SHP77 (cell line): ENCODE results near the gene SMIM44.
"Not testable (repeated sequence)": the region's sequence is repeated elsewhere in the genome, so short reads cannot be mapped to it uniquely, and the experiment has no call there.

ENCODE experiments used
- DNase-seq, 2 experiments: peaks; one replicate each; lab custom pipeline; 2025; lab: John Stamatoyannopoulos, UW

SMIM44 gene

DNA sequence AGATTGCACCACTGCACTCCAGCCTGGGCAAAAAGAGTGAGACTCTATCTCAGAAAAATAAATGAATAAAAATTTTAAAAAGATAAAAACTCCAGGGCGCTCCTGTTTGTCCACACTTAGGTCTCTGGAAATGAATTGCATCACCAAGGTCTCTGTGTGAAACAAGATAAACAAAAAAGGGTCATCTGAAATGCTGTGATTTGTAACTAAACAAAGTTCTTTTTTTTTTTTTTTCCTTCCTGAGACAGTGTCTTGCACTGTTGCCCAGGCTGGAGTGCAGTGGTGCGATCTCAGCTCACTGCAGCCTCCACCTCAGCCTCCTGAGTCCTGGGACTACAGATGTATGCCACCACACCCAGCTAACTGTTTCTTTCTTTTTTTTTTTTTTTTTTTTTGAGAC is 34.4 kb upstream of the SMIM44 start:
- no peak for DNase-seq

DNA sequence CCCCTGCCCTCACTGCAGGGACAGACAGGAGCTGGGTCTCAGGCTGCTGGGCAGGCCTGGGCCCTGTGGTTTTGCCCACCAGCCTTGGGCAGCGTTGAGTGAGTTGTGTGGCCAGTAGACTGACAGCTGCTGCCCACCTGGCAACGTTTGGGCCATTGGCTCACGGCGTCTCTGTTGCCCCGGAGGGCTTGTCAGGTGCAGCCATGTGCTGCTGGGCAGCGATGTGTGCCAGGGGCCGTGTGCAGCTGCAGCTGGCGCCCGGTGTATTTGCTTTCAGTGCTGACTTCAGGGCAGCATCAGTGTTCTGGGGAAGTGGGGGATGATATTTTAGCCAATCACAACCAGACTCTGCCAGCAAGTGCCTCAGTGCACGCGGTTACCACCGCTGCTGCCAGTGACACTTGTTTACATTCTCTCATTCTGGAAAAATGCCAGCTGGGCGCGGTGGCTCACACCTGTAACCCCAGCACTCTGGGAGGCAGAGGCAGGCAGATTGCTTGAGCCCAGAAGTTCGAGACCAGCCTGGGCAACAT is 33.5 kb upstream of the SMIM44 start:
- DNase-seq, result peak; percentile 96 to 97

DNA sequence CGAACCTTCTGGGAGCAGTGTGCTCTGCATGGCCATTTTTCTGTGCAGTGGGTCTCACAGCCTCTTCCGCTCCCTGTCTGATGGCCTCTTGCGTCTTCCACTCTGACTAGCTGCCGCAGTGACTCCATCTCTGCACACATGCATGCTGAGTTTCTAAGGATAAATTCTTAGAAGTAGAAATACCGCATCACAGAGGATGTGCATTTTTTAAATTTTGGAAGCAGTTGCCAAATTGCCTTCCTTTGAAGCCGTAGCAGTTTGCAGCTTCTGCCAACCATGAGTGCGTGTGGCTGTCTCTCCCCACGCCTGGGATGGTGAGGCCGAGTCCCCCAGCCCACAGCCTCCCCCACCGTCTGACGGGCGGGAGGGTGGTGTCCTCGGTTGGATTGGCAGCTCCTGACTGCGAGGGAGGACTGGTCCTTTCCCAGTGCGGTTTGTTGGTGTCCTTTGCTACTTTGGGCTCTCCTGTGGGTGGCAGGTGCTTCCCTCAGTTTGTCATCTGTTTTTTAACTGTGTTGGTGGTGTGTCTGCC is 32.7 kb upstream of the SMIM44 start:
- DNase-seq, result no peak

DNA sequence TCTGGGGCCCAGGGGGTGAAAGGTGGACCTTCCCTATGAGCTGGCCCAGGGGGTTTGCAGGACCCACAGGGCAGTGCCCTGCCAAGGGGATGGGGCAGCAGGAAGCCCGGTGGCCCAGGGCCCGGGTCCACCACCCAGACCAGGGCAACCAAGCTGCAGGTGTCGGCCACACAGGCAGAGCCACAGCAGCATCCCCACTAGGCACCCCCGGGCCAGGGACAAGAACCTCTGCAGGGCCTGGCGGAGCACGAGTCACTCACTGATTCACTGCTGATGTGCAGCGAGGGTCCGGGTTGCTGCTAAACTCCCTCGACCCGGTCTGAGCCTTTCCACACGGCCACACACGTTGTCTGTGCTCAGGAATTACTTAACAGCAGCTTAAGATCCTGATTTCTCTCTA is 31.7 kb upstream of the SMIM44 start:
- DNase-seq, result no peak

DNA sequence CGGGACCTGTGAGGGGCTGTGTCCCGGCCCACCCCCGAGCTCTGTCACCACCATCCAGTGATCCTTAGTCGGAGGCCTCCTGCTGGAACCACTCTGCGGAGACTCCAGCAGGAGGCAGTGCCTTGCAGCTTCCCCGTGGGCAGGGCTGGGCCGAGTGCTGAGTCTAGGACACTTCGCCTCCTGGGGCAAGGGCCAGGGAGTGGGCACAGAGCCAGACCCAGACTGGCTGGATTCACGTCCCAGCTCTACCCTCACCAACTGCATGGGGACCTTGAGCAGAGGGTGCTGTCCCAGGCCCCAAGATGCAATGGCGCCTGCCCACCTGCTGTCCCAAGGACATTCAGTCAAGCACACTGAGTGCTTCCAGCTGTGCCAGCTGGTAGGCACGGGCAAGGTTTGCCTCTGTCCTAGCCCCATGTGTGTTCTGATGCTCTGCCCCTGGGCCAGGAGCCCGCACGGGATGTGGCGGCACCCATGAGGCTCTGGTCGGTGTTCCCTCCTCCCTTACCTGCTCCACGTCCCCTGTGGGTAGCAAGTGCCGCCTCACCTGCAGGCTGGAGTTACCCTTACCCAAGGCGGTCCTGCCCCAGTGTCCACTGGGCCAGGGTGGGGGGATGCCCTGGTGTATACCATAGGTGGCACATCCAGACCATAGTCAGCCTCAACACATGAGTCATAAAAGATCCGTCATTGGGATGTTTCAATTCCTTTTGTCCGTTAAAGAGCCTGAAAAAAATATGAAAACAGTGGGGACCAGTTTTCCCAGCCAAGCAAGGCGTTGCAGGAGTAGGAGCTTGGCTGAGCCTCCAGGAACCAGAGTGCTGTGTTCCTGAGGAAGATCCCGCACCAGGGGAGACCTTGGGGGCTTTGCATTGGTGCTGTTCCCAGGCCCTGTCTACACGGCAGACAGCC is 30.2 kb upstream of the SMIM44 start:
- DNase-seq, result no peak

DNA sequence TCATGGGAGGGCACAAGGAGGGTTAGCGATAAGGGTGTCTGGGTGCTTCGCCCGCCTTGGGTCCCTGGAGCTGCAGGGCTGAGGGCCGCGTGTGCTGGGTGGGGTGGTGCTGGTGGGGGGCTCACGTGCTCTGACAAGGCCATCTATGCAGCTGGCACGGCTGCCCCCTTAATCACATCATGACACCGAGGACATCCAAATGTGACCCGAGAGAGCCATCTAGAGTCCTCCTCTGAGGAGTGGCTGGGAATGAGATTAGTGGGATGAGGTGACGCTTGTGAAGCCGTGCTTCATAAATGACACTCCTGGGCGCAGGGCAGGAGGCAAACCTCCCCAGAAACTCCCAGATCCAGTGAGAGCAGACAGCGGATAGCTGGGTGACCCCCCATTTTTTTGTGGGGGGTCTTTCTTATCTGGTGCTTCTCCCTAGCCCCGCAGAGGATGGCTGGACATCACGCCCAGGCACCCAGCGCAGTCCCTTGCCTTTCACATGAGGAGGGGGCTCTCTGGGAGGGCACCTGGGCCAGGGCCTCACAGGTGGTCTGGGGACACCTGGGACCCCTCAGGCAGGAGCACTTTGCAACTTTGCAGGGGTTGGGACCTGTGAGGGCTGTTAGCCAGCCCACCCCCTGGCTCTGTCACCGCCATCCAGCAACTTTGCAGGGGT is 29.5 kb upstream of the SMIM44 start:
- DNase-seq, result no peak

DNA sequence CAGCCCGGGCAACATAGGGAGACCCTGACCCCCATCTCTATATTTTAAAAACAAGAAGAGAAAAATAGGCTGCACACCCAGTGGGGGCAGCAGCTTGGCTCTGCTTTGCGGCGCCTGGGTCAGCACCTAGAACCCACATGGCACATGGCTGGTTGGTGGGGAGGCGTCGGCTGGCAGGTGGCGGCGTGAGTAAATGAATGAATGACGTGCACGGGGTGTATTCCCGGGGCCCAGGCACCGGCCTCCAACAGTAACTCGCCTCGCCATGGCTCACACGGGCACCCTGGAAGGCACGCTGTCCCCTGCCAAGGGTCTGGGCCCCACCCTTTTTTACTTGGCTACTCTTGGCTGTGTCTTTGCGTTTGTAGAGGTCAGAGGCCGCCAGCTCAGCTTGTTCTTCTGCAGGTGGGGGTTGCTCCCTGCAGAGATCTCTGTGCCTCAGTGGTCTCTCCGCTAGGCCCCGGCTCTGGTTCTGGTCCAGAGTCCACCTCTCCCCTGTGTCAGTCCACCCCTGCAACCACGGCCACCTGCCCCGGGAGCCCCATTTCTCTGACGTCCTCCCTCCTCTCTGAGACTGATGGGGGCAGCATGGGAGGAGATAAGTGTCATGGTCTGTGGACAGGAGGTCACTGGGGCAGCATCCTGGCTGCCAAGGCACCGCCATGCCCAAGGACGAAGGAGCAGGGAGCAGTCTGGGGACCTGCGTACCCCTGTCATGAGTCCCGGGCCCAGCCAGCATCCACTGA is 28.4 kb upstream of the SMIM44 start:
- no peak for DNase-seq

DNA sequence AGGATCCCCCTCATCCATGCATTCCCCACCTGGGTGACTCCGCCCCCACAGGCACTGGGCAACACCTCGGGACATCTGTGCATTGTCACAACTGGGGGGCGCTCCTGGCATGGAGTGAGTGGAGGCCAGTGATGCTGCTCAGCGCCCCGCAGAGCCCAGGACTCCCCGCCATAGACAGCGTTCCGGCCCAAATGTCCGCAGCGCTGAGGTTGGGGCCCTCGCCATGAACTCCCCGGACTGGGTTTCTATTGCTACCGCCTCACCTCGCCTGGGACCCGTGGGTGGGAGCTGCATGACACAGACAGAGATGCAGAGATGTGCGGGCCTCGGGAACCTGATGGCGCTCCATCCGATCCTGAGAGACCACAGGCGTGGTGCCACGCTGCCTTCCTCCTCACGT is 27.5 kb upstream of the SMIM44 start:
- DNase-seq, result no peak

DNA sequence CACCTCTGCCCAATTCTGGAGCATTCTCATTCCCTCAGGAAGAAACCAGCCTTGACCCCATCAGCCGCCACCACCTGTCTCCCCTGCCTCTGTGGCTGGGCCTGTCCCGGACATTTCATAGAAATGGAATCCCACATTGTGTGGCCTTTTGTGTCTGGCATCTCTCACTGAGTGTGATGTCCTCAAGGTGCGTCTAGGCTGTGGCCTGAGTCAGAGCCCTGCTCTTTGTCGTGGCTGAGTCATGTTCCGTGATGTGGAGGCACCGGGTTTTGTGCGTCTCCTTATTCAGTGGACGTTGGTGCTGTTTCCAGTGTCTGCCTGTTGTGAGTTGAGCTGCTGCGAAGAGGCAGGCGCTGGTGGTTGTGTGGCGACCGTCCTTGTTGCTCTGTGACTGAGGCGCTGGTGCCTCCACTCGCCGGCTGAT is 26.3 kb upstream of the SMIM44 start:
- no peak for DNase-seq

DNA sequence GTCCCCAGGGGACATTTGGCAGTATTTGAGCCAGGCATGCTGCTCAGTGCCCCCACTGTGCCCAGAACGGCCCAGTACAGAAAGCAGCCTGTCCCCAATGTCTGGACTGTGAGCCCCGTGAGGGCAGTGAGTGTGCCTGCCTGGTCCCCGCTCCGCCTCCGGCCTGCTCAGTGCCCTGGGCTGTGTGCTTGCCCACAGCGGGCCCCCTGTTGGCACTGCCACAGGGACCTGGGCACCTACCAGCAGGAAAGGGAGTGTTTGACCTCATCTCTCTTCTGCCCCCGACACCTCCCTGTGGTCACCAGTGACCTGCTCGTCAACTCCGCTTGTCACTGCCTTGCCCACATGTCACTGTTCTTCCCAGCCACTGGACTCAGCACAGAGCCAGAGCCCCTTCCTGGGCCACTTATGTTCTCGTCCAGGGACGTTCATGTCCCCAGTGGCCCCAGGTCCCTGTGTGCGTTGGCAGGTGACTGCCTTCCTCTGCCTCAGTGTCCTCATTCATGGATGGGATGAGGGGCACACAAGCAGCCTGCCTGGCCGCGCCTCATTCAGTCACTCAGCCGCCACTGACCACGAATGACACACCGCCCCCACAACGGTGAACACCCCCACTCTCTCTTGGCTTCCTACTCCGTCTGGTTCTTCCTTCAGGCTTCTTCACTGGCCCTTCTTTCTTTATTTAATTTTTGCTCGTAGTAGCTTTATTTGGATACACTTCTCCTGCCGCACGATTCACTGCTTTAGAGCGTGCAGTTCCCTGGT is 25.7 kb upstream of the SMIM44 start:
- no peak for DNase-seq

DNA sequence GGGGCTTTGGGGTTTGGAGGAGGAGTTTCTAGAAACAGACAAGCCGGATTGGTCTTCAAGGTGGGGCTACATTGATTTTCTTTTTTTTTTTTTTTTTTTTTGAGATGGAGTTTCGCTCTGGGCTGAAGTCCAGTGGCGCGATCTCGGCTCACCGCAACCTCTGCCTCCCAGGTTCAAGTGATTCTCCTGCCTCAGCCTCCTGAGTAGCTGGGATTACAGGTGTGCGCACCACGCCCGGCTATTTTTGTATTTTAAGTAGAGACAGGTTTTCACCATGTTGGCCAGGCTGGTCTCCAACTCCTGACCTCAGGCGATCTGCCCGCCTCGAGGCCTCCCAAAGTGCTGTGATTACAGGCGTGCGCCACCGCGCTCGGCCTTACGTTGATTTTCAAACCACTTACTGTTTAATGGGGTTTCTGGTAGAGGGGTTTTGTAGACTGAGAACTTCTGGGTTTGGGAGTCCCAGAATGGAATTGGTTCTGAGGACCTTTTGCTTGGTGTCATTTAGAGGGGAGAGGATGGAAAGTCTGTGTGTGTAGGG is 24.9 kb upstream of the SMIM44 start:
- DNase-seq, result not testable (repeated sequence)

DNA sequence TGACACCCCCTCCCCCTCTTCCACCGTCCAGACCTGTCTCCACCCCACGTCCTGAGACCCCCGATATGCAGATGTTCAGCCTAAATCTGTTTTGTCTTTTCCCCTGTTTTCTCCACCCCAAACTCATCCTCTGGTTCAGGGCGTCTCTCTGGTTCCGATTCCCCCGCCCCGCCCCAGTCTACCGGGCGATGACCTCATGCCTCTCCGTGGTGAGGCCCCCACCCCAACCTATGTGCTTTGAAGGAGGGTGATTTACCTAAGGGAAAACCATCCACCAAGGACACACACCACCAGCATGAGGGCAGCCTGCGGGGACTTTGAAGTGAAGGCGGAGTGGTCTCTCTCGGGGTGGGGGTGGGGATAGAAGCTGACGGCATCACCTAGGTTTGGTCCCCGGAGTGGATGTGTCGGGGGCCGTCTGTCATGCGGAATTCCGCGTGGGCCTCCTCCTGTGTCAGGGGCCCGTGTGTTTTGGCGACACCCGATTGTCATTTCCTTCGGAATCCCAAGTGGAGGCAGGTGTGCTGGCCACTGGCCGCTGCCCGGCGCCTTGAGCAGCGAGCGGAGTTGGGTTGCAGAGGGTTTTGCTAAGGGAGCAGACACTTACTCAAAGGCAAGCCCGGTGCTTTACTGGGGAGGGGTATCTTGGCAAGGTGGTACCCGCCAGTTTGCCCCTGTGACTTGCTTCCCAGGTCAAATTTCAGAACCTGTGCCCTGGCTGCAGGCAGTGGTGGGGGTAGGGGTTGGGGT is 24.3 kb upstream of the SMIM44 start:
- no peak for DNase-seq

DNA sequence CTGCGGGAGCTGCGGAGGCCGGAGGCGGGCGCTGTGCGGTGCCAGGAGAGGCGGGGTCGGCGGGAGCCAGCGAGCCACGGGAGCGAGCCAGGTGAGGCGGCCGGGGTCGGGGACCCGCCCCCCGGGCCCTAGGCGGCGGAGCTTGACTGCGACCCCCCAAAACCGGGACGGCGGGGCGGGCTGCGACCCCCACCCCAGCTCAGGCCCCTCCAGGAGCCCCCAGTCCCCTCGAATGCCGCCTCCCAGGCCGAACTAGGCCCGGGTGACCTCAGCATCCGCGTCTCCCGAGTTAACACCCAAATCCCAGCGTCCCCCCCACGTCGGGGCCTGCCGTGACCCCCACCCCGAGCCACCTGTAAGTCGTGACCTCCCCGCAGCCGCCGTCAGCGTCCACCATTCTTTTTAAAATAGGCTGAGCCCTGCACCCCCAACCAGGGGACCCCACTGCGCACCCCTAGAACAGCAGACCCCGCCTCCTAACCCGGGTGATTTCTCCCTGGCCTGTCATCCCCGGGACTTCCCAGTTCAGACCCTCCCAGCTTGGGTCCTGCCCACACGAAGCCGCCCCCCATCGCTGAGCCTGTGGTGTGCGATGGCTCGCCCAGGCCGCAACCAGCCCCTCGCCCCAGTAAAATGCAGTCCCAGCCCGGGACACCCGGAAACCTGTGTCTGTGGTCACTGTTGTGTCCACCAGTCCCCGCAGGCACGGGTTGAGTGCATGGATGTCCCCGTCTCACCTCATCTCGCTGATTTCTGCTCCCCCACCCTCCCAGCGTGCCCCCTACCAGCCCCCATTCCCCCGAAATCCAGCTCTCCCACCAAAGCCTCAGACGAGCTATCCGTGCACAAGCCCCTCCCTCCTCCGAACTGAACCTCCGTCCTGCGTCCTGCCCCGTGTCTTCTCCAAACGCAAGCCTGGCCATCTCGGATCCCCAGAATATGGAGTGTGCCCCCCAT is 23.4 kb upstream of the SMIM44 start:
- DNase-seq, result no peak

DNA sequence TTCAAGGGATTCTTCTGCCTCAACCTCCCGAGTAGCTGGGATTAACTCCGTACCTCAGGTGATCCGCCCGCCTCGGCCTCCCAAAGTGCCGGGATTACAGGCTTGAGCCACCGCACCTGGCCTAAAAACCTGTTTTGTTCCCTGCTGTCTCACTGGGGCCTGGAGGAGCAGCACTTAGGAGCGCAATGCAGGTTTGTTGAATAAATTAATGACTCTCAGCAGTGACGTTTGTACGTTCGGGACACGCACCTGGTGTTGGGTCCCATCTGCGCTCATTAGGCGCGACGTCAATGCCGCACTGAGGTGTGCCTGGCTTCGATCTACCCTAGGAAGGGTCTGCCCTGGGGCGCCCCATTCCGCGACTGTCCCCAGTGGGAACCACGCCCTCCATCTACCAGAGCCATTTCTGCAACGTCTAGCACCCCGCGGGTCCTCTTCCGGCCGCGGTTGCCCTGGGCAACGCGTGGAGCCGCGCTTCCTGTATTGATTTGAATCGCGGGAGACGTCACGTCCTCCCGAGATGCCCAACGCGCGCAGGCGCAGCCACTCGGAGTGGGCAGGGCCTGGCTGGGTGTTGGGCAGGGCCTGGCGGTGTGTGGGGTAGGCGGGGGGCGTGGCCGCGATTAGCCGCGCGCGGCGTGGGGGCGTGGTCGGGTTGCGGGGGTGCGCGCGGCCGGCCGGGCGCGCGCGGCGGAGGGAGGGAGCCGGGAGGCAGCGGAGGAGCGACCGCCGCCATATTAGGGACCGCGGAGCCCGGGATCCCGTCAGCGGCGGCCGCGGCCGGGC is 22.6 kb upstream of the SMIM44 start, which contains the start of gene FZR1:
FZR1 (plus strand) TSS at position 714 of the 786 bp plus-strand sequence. CDS start 16,679 bp downstream, outside the sequence.
- DNase-seq, result peak; percentile 95 to 96

DNA sequence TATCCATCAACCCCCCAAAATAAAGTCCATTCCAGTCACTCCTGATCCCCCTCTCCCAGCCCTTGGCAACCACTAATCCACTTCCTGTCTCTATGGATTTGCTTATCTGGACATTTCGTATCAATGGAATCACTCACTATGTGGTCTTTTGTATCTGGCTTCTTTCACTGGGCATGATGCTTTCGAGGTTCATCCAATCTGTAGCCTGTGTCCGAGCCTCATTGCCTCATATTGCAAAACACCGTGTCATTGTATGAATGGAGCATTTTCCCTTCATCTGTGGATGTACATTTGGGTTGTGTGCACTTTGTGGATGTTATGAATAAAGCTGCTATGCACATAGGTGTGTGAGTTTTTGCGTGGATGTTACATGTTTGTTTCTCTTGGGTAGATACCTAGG is 21.5 kb upstream of the SMIM44 start:
- no peak for DNase-seq

DNA sequence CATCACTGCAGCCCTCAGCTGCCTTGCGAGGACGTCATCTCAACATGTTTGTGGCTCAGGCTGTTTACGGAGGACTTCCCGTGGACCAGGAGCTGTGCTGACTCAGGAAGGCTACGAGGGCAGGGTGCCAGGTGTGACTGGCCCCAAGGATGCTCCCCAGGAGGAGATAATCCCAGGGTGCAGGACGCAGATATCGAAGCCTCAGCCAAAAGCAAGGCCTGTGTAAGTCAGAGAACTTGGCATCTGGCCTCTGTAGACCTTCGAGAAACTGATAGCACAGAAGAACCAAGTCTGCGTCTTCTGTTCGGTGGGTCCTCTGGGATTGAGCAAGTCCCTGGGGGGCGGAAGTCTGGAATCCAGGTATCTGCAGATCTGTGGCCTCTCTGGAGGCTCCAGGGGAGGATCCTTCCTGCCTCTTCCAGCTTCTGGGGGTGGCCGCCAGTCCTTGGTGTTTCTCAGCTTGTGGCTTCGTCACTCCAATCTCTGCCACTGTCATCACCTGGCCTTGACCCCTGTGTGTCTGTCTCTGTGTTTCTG is 19.9 kb upstream of the SMIM44 start:
- DNase-seq, result no peak

DNA sequence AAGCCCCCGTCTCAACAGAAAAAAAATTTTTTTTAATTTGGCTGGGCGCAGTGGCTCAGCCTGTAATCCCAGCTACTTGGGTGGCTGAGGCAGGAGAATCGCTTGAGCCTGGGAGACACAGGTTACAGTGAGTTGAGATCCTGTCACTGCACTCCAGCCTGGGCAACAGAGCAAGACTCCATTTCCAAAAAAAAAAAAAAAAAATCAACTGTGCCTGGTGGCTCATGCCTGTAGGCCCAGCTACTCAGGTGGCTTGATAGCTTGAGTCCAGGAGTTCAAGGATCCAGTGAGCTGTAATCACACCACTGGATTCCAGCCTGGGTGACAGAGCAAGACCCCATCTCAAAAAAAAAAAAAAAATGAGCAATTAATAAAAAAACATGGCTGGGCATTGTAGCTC is 18.5 kb upstream of the SMIM44 start:
- no peak for DNase-seq
